Measurements from ENCODE around the gene PTPN21.
"Not testable (repeated sequence)": the region's sequence is repeated elsewhere in the genome, so short reads cannot be mapped to it uniquely, and the experiment has no call there.

The PTPN21 gene

GRCh38 chr14:88551980-88552431 is 2.8 kb downstream of the PTPN21 start:
- DNase-seq: peak in 9 of 14 donors; percentile 15 to 61 (median 49)

- peak in 13 of 14 donors; percentile 40 to 83 (median 77) for DNase-seq
Observed at GRCh38 chr14:88551094-88551870, 3.5 kb downstream of the PTPN21 start.

DNA sequence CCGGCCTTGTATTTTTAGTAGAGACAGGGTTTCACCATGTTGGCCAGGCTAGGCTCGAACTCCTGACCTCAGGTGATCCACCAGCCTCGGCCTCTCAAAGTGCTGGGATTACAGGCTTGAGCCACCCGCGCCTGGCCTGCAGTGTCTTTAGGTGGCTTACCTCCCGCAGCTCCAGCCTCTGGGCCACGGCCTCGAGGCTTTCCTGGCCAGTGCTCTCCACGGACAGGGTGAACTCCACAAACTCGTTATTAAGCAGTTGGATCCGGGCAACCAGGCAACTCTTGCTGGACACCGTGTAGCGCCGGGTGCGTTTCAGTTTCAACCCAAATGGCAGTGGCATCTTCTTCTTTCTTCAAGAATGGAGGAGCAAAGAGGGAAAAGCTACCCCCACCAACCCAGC is 4.7 kb downstream of the PTPN21 start:
- no peak for DNase-seq

- DNase-seq: no peak
Observed at GRCh38 chr14:88547386-88547780, 7.4 kb downstream of the PTPN21 start.

DNA sequence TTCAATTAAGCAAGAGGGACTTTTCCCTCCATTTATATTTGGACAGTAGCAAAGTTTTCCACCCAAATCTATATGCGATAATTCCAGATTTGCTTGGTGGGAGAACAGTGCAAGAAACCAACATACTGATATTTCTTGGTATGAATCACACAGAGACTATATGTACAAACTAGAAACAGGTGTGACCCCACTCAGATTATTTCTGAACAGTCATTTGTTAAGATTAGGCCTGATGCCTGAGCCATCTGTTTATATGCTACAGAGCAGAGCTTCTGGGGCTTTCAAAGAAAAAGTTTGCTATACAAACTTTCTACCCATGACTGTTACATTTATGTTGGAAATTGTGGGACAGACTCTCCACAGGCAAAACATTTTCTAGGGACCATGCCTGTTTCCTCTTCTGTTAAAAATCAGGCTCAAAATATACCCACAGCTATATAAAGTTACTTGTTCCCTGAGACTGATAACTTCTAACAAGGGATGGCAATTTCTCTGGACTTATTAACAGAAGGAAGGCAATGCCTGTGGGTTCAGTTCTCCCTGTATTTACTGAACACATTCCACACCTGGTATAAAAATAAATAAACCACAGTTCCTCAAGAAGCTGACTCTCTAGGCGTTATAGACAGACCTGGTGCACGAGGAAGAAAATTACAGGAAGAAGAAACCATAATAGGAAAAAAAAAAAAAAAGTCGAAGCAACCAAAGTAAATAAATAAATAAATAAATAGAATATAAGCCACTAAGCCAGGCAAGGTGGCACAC is 8.0 kb downstream of the PTPN21 start:
- no peak for DNase-seq

DNA sequence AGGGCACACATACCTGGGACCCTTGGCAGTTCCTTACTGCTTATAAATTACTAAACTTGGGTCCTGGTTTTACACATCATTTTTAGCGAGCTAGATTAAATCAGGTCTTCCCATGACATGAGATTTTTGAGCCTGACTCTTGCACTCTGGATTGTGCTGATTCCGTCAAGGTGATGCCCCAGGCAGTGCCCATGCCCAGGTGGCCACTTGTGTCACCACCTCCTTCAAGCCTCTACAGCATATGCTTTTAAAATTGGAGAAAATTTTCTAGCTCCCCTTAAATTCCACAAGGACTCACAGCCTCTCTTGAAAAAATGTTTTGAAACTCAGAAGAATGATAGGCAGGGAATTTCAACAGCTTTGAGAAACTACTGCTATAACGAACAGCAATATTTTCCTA is 9.6 kb downstream of the PTPN21 start:
- no peak for DNase-seq

GRCh38 chr14:88542857-88543795 is 11.7 kb downstream of the PTPN21 start:
- DNase-seq: no peak

GRCh38 chr14:88541324-88541723 is 13.5 kb downstream of the PTPN21 start:
- DNase-seq: no peak

DNA sequence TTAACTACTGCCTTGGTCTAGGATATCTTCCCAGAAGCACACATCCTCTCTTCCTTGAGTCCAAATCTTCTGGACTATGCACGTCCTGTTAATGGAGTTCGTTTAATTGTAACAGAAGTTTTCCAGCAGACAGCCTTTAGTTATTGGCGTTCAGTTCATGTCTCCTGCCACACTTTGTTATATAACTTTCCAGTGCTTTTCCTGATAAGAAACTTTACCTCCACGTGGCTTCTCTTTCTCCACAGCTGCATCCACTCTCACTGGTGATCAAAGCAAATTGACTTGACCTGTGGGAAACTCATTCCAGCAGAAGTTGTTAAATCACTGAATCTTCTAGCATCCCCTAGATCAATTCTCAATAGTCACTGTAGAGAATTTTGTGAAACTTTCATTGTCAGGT is 19.0 kb downstream of the PTPN21 start:
- no peak for DNase-seq

GRCh38 chr14:88535149-88535548 is 19.7 kb downstream of the PTPN21 start:
- peak in 1 of 14 donors; percentile 2 for DNase-seq

- no peak for DNase-seq
Observed at GRCh38 chr14:88533064-88533602, 21.7 kb downstream of the PTPN21 start.

- DNase-seq: not testable (repeated sequence)
Observed at GRCh38 chr14:88529889-88530288, 24.9 kb downstream of the PTPN21 start.

GRCh38 chr14:88522393-88522792 is 32.4 kb downstream of the PTPN21 start:
- no peak for DNase-seq

DNA sequence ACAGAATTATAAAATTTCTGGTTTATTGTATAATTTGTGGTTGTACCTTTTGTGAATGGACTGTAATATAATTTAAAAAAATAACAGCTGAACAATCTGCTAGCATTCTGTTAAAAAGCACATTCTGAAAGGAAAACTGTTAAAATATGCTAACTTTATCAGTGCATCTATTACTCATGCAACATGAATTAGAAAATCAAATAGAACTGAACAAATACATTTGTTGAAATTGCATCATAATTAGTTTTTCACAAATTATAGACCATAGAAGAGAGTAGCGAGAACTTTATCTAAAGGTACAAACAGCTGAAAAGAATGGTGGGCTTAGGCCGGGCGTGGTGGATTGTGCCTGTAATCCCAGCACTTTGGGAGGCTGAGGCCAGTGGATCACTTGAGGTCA is 33.0 kb downstream of the PTPN21 start:
- no peak for DNase-seq

GRCh38 chr14:88519907-88520306 is 34.9 kb downstream of the PTPN21 start:
- no peak for DNase-seq

- DNase-seq: no peak
Observed at GRCh38 chr14:88518592-88519512, 36.0 kb downstream of the PTPN21 start.

DNA sequence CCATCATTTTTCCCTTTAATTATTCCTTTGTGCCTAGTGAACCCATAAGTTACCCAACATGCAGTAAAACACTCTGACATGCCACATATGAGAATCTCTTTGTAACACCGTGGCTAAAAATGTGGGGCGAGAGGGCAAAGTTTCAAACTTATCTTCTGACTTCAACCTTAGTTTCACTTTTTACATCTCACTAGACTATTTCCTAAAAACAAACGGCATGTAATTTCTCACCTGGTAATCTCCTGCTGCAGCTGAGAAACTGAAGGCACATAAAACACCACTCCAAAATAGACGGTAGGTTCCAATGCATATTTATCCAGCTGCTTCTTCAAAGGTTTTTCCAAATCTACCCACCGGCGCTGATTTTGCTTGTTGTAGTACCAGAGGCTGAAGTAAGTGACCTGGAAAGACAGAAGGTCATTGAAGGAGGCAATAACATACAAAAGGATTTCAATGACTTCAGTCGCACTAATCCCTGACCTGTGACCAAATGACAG is 37.9 kb downstream of the PTPN21 start:
- no peak for DNase-seq

DNA sequence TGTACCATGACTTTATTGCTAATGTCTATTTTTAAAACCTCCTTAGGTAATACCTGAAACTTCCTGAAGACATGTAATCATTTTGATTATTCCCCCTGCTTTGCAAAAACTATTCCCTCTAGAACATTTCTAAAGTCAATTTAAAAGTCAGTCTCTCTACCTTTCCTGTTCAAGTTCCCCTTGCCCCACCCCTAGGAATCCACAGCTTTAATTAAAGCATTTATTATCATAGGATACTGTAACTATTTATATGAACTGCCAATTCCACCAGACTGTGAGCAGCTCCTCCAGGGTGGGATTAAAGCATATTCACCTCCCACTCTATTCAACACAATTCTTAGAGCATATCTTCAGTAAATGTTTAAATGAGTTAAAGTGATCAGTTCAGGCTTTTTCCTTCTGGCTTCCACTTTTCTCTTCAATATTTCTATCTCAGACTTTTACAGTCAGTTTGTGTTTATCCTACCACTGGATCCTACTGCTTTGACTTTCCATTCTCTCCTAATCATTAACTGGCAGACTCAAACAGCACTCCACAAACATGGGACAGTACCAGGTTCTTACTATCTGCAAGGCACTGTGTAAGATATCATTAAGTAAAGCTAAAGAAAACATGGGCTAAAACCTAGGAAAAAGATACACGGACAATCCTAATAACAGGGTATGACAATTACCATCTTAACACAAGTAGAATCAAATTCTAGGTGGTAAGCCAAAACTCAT is 39.1 kb downstream of the PTPN21 start:
- no peak for DNase-seq

- no peak for DNase-seq
Observed at GRCh38 chr14:88507208-88507607, 47.6 kb downstream of the PTPN21 start.

DNA sequence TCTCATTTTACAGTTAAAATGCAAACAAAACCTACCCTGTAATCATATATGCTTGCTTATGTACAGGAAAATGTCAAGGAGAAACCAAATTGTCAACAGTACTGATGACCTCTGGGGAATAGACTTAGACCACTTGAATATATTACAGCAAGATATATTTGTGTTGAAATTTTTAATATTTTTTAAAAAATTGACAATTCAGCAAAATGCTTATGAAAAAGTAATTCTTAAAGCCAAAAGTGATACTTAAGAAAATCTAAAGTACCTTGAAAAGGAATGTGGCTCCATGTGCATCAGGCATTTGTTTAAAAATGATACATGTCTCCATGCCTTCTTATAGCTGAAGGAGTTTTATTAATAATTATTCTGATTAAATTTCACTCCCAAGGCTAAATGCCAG is 49.2 kb downstream of the PTPN21 start:
- DNase-seq: no peak

Data from C1 segment of cervical spinal cord (tissue), 14 donors.